Common myeloid progenitor, CD34-positive (primary cell): ENCODE measurements around the gene AKAP13.

Experiments used
- CTCF ChIA-PET: fragments of 350-600 bp; sonication (Branson Sonifier 250); formaldehyde crosslinking; loops from one replicate; lab custom pipeline; 2021; ENCODE audit warnings: antibody characterized with exemption; lab: Charles Lee
- POLR2A ChIA-PET: fragments of 350-600 bp; sonication (Branson Sonifier 250); formaldehyde crosslinking; loops from one replicate; lab custom pipeline; 2021; ENCODE audit warnings: antibody characterized with exemption; lab: Charles Lee
- DNase-seq, 3 donors: peaks; one replicate each; pipeline versions ENCODE4 v3.0.0 to v3.0.0-alpha.2; 2013
- H3K27ac ChIP-seq, 2 experiments: 1 replicate in 1 of 2; 2 replicates in 1 of 2; pipeline ENCODE4 v1.7.0; 2013; ENCODE audit warnings: inconsistent platforms in 2 of 2, low read length in 2 of 2, mild to moderate bottlenecking in 2 of 2, low read depth in 1 of 2, moderate library complexity in 1 of 2; ENCODE audit not compliant: severe bottlenecking in 2 of 2, insufficient read depth in 1 of 2, poor library complexity in 1 of 2
- H3K27me3 ChIP-seq, 5 experiments: replicated peaks in 2 of 5; 1 replicate in 3 of 5; 2 replicates in 2 of 5; pipeline versions ENCODE4 v1.6.1 to v1.7.0; 2013; ENCODE audit warnings: low read length in 4 of 5, mild to moderate bottlenecking in 2 of 5, moderate library complexity in 2 of 5, inconsistent platforms in 1 of 5; ENCODE audit not compliant: insufficient read depth in 5 of 5, control insufficient read depth in 4 of 5
- H3K36me3 ChIP-seq, 4 experiments: 1 replicate in 2 of 4; 2 replicates in 2 of 4; pipeline versions ENCODE4 v1.6.1 to v1.7.0; 2013; ENCODE audit warnings: low read length in 3 of 4, control low read depth in 1 of 4, mild to moderate bottlenecking in 1 of 4; ENCODE audit not compliant: control insufficient read depth in 4 of 4, insufficient read depth in 4 of 4
- H3K4me1 ChIP-seq, 4 experiments: 1 replicate in 3 of 4; 2 replicates in 1 of 4; pipeline versions ENCODE4 v1.6.1 to v1.7.1; 2013; ENCODE audit warnings: low read length in 3 of 4, mild to moderate bottlenecking in 3 of 4, control low read depth in 1 of 4, inconsistent platforms in 1 of 4, moderate library complexity in 1 of 4; ENCODE audit not compliant: control insufficient read depth in 4 of 4, insufficient read depth in 4 of 4; ENCODE audit errors: control extremely low read depth in 1 of 4
- H3K4me3 ChIP-seq, 7 experiments: 1 replicate in 4 of 7; 2 replicates in 3 of 7; pipeline versions ENCODE4 v1.5.1 to v1.7.0; 2013; ENCODE audit warnings: mild to moderate bottlenecking in 7 of 7, low read length in 6 of 7, moderate library complexity in 6 of 7, inconsistent platforms in 2 of 7, low read depth in 2 of 7, control low read depth in 1 of 7; ENCODE audit not compliant: insufficient read depth in 4 of 7, control insufficient read depth in 1 of 7; ENCODE audit errors: extremely low read depth in 1 of 7
- H3K9me3 ChIP-seq, 5 experiments: 1 replicate in 4 of 5; 2 replicates in 1 of 5; pipeline versions ENCODE4 v1.6.1 to v1.7.1; 2013; ENCODE audit warnings: low read length in 4 of 5, mild to moderate bottlenecking in 2 of 5, inconsistent platforms in 1 of 5, low read depth in 1 of 5, moderate library complexity in 1 of 5; ENCODE audit not compliant: control insufficient read depth in 4 of 5, insufficient read depth in 2 of 5; ENCODE audit errors: control extremely low read depth in 1 of 5
- WGBS: methylation state at CpG from one replicate; pipeline ENCODE4 v1.1.5; 2013; ENCODE audit not compliant: insufficient coverage; 5-methylcytosine and 5-hydroxymethylcytosine counted together

Gene AKAP13

DNA sequence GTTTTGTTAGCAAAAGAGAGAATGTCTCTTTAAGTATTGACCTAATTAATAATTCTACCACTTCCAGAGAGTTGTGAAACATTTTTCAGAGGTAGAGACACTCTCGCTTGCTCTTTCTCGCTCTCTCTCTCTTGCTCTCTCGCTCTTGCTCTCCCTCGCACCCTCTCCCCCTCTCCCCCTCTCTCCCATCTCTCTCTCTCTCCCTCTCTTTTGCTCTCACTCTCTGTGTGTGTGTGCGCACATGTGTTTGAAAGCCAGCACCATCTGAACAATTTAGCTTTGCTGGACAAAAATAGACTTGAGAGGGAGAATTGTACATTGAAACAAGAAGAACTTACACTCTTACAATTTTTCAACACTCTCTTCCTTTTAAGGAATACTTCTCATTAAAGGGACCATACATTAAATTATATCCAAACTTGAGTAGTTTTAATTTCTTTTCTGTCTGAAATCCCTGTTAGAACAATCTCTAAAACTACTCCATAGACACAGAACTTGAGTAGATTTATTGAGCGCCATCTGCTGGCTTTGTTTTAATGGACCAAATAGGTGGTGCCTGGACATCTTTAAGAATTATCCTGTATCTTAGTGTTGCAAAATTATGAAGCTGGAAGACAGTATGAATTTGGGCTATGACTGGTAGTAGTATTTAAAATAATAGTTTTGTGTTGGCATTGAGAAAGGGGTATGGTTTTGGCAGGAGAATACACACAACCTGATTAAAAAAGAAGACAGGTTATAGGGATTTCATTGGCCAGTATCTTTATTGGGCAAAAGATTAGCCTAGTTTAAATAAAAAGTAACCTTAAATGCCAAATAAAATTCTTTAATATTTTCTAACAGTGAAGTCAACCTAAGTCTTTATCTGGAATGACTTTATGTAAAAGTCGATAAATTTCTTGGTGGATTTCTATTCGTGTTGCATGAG is 124.6 kb downstream of the AKAP13 start:
- ChIA-PET POLR2A (no interaction called here), CTCF (interaction anchor here (0.8 to 4.4 kb wide), 15 partner anchors 8 to 228 kb away, joined by 3 to 49 read pairs (median 4); no protein-coding TSS in a partner anchor)
- Histone ChIP-seq H3K27ac (no peak overlapping the region), H3K9me3 (no peaks in the 10 kb centered on the region), H3K4me3 (no peak overlapping the region), H3K27me3 (no peaks in the 10 kb centered on the region), H3K4me1 (peaks cover 0 to 3% (median 1%) of the 10 kb centered on the region in 4 experiments), H3K36me3 (no peaks in the 10 kb centered on the region)
- WGBS, result 97% methylated on average over 6 of the region's 8 CpGs
- peak; percentile 62 to 79 (median 77) for DNase-seq

DNA sequence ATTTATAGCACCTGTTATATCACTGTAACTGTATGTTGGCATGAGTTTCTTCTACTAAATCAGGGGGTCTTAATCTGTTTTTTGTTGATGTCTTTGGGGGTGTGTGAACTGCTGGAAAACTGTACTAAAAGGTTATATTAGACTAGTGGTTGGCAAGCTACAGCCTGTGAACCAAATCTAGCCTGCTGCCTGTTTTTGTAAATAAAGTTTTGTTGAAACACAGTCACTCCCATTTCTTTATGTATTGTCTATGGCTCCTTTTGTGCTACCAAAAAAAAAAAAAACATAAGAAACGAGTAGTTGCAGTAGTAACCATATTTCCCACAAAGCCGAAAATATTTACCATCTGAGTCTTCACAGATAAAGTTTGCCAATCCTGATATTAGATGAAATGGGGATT is 126.7 kb downstream of the AKAP13 start:
- Histone ChIP-seq H3K4me3 (no peak overlapping the region), H3K27me3 (no peaks in the 10 kb centered on the region), H3K36me3 (no peaks in the 10 kb centered on the region), H3K27ac (no peak overlapping the region), H3K4me1 (peaks cover 0 to 3% (median 1%) of the 10 kb centered on the region in 4 experiments), H3K9me3 (no peaks in the 10 kb centered on the region)
- WGBS, result no CpG with 5 or more reads among the region's 2 CpGs
- DNase-seq, result no peak
- POLR2A ChIA-PET, result interaction anchor here (0.6 kb wide), 1 partner anchor 15 kb away, joined by 3 read pairs; no protein-coding TSS in a partner anchor
- CTCF ChIA-PET, result interaction anchor here (0.7 to 4.4 kb wide), 3 partner anchors 19 to 93 kb away, joined by 3 to 49 read pairs (median 3); no protein-coding TSS in a partner anchor

DNA sequence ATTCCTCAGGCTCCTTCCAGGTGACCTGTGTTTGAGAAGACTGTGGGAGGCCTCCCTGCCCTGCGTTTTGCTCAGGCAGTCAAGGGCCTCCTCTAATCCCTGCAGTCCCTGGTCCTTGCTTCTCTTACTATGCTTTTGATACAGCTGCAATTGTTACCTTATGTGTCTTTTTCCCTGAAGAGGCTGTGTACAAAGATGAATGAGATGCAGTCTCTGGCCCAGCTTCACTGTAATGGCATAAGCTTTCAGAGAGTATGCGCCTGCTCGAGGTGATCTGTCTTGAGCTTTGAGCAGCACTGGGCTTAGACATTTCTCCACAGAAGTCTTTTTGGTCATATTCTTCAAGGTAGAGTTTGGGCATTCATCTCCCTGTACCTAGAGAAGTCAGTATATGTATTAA is 129.6 kb downstream of the AKAP13 start:
- no peaks in the 10 kb centered on the region for H3K27me3 ChIP-seq
- no peaks in the 10 kb centered on the region for H3K36me3 ChIP-seq
- H3K9me3 ChIP-seq, result no peaks in the 10 kb centered on the region
- ChIA-PET CTCF (interaction anchor here (1.5 to 1.8 kb wide), 2 partner anchors 18 to 19 kb away, joined by 4 to 11 read pairs; no protein-coding TSS in a partner anchor), POLR2A (no interaction called here)
- H3K4me1 ChIP-seq, result peaks cover 0 to 3% (median 1%) of the 10 kb centered on the region in 4 experiments
- no peak overlapping the region for H3K27ac ChIP-seq
- no peak overlapping the region for H3K4me3 ChIP-seq
- DNase-seq, result no peak
- no CpG with 5 or more reads among the region's 3 CpGs for WGBS

DNA sequence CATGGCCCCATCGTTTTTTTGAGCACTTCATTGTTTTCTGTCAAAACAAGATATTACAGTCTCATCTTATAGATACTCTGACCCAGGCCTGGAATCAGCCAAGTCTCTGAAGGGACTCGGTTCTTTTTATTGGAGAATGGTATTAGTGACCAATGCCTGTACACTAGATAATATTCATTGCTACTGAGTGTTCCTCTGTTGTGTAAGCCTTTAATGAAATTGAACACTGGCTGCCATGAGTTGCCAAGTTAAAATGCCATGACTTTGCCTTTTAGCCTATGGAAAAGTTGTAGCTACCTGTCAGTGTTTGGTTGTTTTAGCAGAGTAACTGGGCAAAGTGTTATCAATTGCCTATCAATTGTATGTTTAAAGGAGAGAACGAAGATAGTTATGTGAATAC is 134.0 kb downstream of the AKAP13 start:
- ChIA-PET CTCF (interaction anchor here (1.9 kb wide), 1 partner anchor 9 kb away, joined by 5 read pairs; no protein-coding TSS in a partner anchor), POLR2A (no interaction called here)
- Histone ChIP-seq H3K9me3 (no peaks in the 10 kb centered on the region), H3K27ac (no peak overlapping the region), H3K4me3 (no peak overlapping the region), H3K27me3 (no peaks in the 10 kb centered on the region), H3K36me3 (no peaks in the 10 kb centered on the region), H3K4me1 (peaks cover 0 to 4% (median 0%) of the 10 kb centered on the region in 4 experiments)
- WGBS, result no CpG with 5 or more reads among the region's 3 CpGs
- DNase-seq, result no peak

DNA sequence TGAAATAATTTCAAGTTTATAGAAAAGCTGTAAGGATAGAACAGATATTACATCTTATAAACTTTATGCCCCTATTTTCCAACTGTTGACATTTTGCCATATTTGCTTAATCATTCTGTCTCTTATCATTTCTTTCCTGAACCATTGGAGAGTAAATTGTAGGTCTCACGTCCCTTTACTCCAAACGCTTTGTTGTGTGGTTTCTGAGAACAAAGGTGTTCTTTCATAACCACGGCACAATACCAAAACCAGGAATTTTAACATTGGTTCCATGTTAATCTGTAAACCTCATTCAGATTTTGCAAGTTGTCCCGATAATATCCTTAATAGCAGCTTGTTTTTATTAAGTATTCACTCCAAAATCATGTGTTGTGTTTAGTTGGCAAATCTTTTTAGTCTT is 134.8 kb downstream of the AKAP13 start:
- Histone ChIP-seq H3K9me3 (no peaks in the 10 kb centered on the region), H3K27me3 (no peaks in the 10 kb centered on the region), H3K27ac (no peak overlapping the region), H3K4me1 (peaks cover 0 to 4% (median 0%) of the 10 kb centered on the region in 4 experiments), H3K4me3 (no peak overlapping the region), H3K36me3 (no peaks in the 10 kb centered on the region)
- WGBS, result 20% methylated on average over 2 of the region's 4 CpGs
- ChIA-PET POLR2A (interaction anchor here (0.6 kb wide), 1 partner anchor 13 kb away, joined by 4 read pairs; no protein-coding TSS in a partner anchor), CTCF (interaction anchor here (1.0 to 1.9 kb wide), 3 partner anchors 10 to 30 kb away, joined by 3 to 5 read pairs (median 4); no protein-coding TSS in a partner anchor)
- DNase-seq, result no peak

DNA sequence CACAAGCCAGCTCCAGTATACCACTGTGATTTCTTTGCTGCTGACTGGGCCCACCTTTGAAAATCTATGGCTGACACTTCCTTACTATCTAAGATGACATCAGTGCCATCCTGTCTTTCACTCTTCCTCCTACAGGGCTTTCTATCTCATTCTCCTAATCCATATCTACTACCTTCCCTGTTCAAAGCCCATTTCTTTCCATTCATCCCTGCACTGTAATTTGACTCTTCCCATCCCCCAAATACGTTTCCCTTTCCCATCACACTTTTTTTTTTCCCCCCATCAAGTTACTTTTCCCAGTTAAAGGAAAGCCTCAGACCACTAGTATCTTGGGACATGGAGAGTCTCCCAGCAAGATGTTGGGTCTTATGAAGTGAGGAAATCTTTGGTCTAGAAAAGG is 136.7 kb downstream of the AKAP13 start:
- ChIA-PET CTCF (no interaction called here), POLR2A (no interaction called here)
- Histone ChIP-seq H3K27ac (no peak overlapping the region), H3K9me3 (no peaks in the 10 kb centered on the region), H3K4me3 (no peak overlapping the region), H3K36me3 (peaks cover 0 to 4% (median 0%) of the 10 kb centered on the region in 4 experiments), H3K4me1 (peaks cover 0 to 4% (median 0%) of the 10 kb centered on the region in 4 experiments), H3K27me3 (no peaks in the 10 kb centered on the region)
- no peak for DNase-seq
- 100% methylated on average over 1 of the region's 1 CpG for WGBS
